ENCODE results near the gene CHIT1. TPM values are rescaled to one million over a fixed set of nuclear protein-coding genes. Genes with fewer than 3 reads are reported as not detected.

Gene CHIT1
- total RNA-seq, 2 experiments from 2014 or later = 0.56 to 0.74 TPM

DNA sequence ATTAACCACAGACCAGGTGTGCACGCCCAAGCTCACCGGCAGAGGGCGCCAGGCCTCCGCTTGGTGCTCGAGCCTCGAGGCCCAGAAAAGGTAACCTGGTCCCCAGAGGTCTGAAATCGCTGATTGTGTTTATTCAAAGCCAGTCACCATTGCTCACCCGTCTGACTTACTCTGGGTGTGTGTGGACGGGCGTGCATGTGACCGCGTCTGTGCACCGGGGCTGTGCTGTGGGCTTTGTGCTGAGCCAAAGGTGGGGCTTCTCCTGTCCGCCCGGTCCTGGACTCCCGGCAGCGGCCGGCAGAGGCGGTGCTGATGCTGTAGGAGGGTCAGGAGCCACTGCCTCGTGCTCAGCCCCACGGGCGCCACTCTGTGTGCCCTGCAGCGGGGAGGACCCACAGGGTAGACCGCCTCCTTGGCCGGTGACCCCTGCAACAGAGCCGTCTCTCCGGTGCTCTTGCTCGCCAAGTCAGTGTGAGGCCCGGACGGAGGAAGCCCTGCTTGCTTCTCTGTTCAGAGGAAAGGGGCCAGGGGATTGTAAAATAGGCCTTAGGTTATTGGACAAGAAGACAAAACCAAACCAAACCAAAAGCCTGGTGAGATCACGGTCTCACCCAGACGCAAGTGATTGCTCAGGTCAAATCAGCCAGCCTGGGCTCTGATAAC, 43.9 kb upstream of the CHIT1 start:
- no peaks in the 10 kb centered on the region for H3K36me3 Mint-ChIP-seq (ENCODE audit: low read depth)
- TF ChIP-seq, protein P1, sequence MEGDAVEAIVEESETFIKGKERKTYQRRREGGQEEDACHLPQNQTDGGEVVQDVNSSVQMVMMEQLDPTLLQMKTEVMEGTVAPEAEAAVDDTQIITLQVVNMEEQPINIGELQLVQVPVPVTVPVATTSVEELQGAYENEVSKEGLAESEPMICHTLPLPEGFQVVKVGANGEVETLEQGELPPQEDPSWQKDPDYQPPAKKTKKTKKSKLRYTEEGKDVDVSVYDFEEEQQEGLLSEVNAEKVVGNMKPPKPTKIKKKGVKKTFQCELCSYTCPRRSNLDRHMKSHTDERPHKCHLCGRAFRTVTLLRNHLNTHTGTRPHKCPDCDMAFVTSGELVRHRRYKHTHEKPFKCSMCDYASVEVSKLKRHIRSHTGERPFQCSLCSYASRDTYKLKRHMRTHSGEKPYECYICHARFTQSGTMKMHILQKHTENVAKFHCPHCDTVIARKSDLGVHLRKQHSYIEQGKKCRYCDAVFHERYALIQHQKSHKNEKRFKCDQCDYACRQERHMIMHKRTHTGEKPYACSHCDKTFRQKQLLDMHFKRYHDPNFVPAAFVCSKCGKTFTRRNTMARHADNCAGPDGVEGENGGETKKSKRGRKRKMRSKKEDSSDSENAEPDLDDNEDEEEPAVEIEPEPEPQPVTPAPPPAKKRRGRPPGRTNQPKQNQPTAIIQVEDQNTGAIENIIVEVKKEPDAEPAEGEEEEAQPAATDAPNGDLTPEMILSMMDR (IDR thresholded peaks at IDR 0.05) = peak; percentile 93
- CTCF ChIA-PET = interaction anchor here (0.6 to 20.6 kb wide), 17 partner anchors 10 to 256 kb away, joined by 3 to 1114 read pairs (median 5); partner anchors contain the start of genes BTG2 and FMOD
- H3K9me3 Mint-ChIP-seq = no peaks in the 10 kb centered on the region
- intact Hi-C loops (cut with micrococcal nuclease) = loop anchor here (1.0 to 5.0 kb wide), 2 partner anchors 34 to 65 kb away; partner anchors contain the start of gene BTG2
- H3K4me3 Mint-ChIP-seq = peak overlapping the region; percentile 77
- H3K4me1 Mint-ChIP-seq (ENCODE audit: low read depth) = peaks cover 57% of the 10 kb centered on the region
- peak overlapping the region; percentile 83 for H3K27ac Mint-ChIP-seq
- POLR2A ChIA-PET = interaction anchor here (0.6 to 9.6 kb wide), 11 partner anchors 10 to 60 kb away, joined by 3 to 123 read pairs (median 5); partner anchors contain the start of gene BTG2
- ATAC-seq (peak; percentile 73), DNase-seq (peak; percentile 94)
- H3K27me3 Mint-ChIP-seq = no peaks in the 10 kb centered on the region

DNA sequence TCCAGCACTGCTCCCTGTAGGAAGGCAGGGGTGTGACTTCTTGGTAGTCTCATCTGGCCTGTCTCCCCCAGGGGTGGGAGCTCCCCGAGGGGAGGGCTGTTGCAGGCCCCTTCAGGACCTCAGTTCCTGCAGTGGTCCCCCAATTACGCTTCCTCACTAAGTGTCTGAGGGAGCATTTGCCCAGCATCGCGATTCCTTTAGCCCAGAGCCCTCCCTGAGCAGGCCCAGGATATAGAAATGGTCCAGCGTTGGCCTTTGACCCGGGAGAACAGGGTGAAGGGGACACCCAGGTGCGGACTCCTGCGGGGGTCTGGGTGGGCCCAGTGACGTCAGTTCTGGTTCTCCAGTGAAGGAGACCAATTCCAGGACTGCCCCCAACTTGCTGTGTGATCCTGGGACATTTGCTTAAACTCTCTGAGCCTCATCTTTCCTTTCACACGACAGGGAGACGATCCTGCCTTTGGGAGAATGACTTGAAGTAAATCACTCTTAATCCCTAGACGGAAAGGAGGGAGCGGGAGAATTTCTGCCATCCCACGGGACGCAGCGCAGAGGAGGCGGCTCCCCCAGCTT, 43.2 kb upstream of the CHIT1 start:
- no peaks in the 10 kb centered on the region for H3K9me3 Mint-ChIP-seq
- DNase-seq (no peak), ATAC-seq (no peak)
- H3K27ac Mint-ChIP-seq = peak overlapping the region; percentile 83
- POLR2A ChIA-PET = interaction anchor here (0.6 to 9.6 kb wide), 8 partner anchors 10 to 61 kb away, joined by 3 to 94 read pairs (median 4); partner anchors contain the start of gene BTG2
- TF ChIP-seq, protein P1 (IDR thresholded peaks at IDR 0.05) = no peak
- H3K27me3 Mint-ChIP-seq = no peaks in the 10 kb centered on the region
- H3K36me3 Mint-ChIP-seq (ENCODE audit: low read depth) = no peaks in the 10 kb centered on the region
- peaks cover 54% of the 10 kb centered on the region for H3K4me1 Mint-ChIP-seq (ENCODE audit: low read depth)
- CTCF ChIA-PET = interaction anchor here (0.6 to 20.6 kb wide), 10 partner anchors 13 to 256 kb away, joined by 3 to 1114 read pairs (median 85); partner anchors contain the start of genes BTG2 and FMOD
- peak overlapping the region; percentile 77 for H3K4me3 Mint-ChIP-seq
- intact Hi-C loops (cut with micrococcal nuclease) = loop anchor here (1.0 to 5.0 kb wide), 2 partner anchors 35 to 66 kb away; partner anchors contain the start of gene BTG2

DNA sequence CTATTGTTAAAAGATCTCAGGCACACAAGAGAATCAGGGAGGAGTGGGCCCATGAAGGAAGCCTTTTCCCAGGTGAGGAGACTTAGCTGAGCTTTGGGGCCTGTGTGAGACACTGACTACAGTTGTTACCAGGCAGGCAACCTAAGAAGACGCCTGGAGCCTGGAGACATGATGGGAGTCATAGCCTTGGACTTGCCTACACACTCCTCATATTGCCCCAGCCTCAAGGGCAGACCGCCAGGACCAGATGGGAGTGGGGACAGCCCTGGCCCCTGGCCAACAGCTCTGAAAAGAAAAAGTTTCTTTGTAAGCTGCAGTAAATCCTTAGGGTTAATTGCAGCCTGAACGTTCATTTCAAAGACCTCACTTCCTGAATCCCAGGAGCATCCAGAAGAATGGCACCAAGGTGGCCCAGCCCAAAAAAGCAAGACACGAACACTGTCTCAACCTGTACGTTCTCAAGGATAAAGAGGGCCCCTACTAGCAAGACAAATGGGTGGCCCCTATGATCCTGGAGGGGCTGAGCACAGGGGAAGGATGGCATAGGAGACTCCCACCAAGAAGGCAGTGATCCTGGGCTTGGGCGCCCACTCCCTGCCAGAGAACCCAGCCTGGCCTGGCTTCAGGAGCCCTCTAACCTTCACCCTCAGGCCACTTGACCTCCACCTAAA, 42.6 kb upstream of the CHIT1 start:
- ChIA-PET CTCF (interaction anchor here (1.1 to 20.6 kb wide), 7 partner anchors 14 to 255 kb away, joined by 3 to 1114 read pairs (median 237); partner anchors contain the start of genes BTG2 and FMOD), POLR2A (interaction anchor here (1.1 to 9.6 kb wide), 9 partner anchors 14 to 74 kb away, joined by 3 to 94 read pairs (median 5); partner anchors contain the start of gene BTG2)
- H3K27me3 Mint-ChIP-seq = no peaks in the 10 kb centered on the region
- no peak for DNase-seq
- H3K4me3 Mint-ChIP-seq = no peak overlapping the region
- ATAC-seq = no peak
- intact Hi-C loops (cut with micrococcal nuclease) = loop anchor here (5.0 kb wide), 1 partner anchor 35 kb away; the partner anchor contains the start of gene BTG2
- H3K4me1 Mint-ChIP-seq (ENCODE audit: low read depth) = peaks cover 49% of the 10 kb centered on the region
- no peaks in the 10 kb centered on the region for H3K36me3 Mint-ChIP-seq (ENCODE audit: low read depth)
- no peak overlapping the region for H3K27ac Mint-ChIP-seq
- TF ChIP-seq, protein P1 (IDR thresholded peaks at IDR 0.05) = no peak
- no peaks in the 10 kb centered on the region for H3K9me3 Mint-ChIP-seq

DNA sequence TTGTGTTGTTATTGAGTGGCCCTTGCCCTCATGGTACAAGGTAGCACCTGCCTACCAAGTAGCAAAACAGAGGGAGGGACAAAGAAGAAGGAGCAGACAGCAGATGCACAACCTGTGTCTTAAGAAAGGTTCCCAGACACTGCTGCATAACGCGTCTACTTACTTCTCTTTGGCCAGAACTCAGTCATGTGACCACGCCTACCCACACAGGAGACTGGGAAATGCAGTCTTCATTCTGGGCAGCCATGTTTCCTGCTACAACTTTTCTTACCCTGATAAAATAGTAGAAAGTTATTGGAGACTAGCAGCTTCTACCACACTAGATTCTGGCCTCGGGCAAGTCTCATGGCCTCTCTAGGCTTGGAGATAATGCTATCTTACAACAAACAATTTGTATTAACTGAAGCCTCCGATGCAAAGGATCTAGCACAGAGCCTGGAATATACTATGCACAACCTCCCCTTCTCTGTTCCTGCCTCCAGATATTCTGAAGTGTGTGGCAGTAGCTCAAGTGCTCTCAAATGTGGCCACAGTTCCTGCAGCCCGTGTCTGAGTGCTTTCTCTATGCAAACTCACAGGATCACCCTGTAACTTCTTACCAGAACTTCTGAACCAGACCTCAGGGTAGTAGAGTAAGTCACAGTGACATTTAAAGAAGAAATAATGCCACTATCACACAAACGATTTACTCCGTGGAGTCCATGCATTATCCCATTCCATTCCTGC, 41.7 kb upstream of the CHIT1 start:
- H3K9me3 Mint-ChIP-seq = no peaks in the 10 kb centered on the region
- ChIA-PET CTCF (interaction anchor here (0.7 to 20.6 kb wide), 10 partner anchors 15 to 422 kb away, joined by 3 to 1114 read pairs (median 102); partner anchors contain the start of genes BTG2 and FMOD), POLR2A (interaction anchor here (0.9 to 9.6 kb wide), 10 partner anchors 16 to 75 kb away, joined by 3 to 94 read pairs (median 4); partner anchors contain the start of gene BTG2)
- H3K4me3 Mint-ChIP-seq = no peak overlapping the region
- TF ChIP-seq, protein P1 (IDR thresholded peaks at IDR 0.05) = no peak
- peak; percentile 51 for ATAC-seq
- peak overlapping the region; percentile 21 for H3K27ac Mint-ChIP-seq
- intact Hi-C loops (cut with micrococcal nuclease) = loop anchor here (5.0 kb wide), 1 partner anchor 36 kb away; the partner anchor contains the start of gene BTG2
- peak; percentile 87 for DNase-seq
- H3K4me1 Mint-ChIP-seq (ENCODE audit: low read depth) = peaks cover 41% of the 10 kb centered on the region
- no peaks in the 10 kb centered on the region for H3K36me3 Mint-ChIP-seq (ENCODE audit: low read depth)
- H3K27me3 Mint-ChIP-seq = no peaks in the 10 kb centered on the region

Measured in activated CD8-positive, alpha-beta T cell treated with anti-CD3 and anti-CD28 coated beads for 36 hours (primary cell).